Vagina (tissue), 2 donors: Measurements from ENCODE around the gene MPIG6B.

Experiments
- CTCF ChIP-seq, 3 experiments: fragments of 450-650 bp in 2 of 3; fragments of 200-600 bp in 1 of 3; sonication (generic) in 1 of 3; IDR thresholded peaks; one replicate each; pipeline ENCODE4 v1.5.1; 2017 to 2019; ENCODE audit warnings: antibody characterized with exemption in 3 of 3, mild to moderate bottlenecking in 2 of 3, moderate library complexity in 2 of 3
- POLR2A ChIP-seq, 2 donors: fragments of 450-650 bp; IDR thresholded peaks; one replicate each; pipeline ENCODE4 v1.6.1; 2017; ENCODE audit warnings: antibody characterized with exemption in 2 of 2, mild to moderate bottlenecking in 2 of 2, moderate library complexity in 2 of 2

GRCh38 chr6:31765559-31765909 lies 42.4 kb downstream of the MPIG6B start:
- TF ChIP-seq POLR2A (IDR thresholded peaks at IDR 0.05): no peak
- no peak for TF ChIP-seq CTCF (IDR thresholded peaks at IDR 0.05)
